GM12878 (cell line): ENCODE measurements around the gene DENND10. TPM values are rescaled to one million over a fixed set of nuclear protein-coding genes. Genes with fewer than 3 reads are reported as not detected.

Experiments
- CUX1 ChIP-seq: IDR thresholded peaks from 2 replicates; pipeline ENCODE4 v1.6.1; 2012; ENCODE audit warnings: improper control_type of control experiment, low read depth, low read length; ENCODE audit not compliant: insufficient replicate concordance
- IKZF2 ChIP-seq, 2 experiments: fragments of 450-650 bp; IDR thresholded peaks; 2 replicates each; pipeline ENCODE4 v1.6.1; 2017; ENCODE audit warnings: mild to moderate bottlenecking in 2 of 2, moderate library complexity in 2 of 2
- IRF3 ChIP-seq: fragments of 450-650 bp; IDR thresholded peaks from 2 replicates; pipeline ENCODE4 v1.6.1; 2014; ENCODE audit warnings: mild to moderate bottlenecking
- MTA3 ChIP-seq: IDR thresholded peaks from 2 replicates; pipeline ENCODE4 v1.6.1; 2012; ENCODE audit warnings: low read length, inconsistent platforms, borderline replicate concordance
- NBN ChIP-seq: fragments of 450-650 bp; IDR thresholded peaks from 2 replicates; pipeline ENCODE4 v1.6.1; 2016
- RFX5 ChIP-seq: IDR thresholded peaks from 2 replicates; pipeline ENCODE4 v1.6.1; 2011; ENCODE audit warnings: low read depth, low read length, improper control_type of control experiment
- SUZ12 ChIP-seq: fragments of 200-600 bp; sonication (generic); IDR thresholded peaks from one replicate; pipeline ENCODE4 v1.6.1; 2018; ENCODE audit warnings: antibody characterized with exemption, mild to moderate bottlenecking; ENCODE audit not compliant: unreplicated experiment
- USF1 ChIP-seq: IDR thresholded peaks from 2 replicates; pipeline ENCODE4 v1.6.1; 2011; ENCODE audit warnings: borderline replicate concordance, low read depth, mild to moderate bottlenecking, moderate library complexity, mixed read lengths, low read length; ENCODE audit not compliant: insufficient read depth; ENCODE audit errors: extremely low read length
- ZNF207 ChIP-seq: fragments of 450-650 bp; IDR thresholded peaks from 2 replicates; pipeline ENCODE4 v1.6.1; 2014; ENCODE audit warnings: antibody characterized with exemption, mild to moderate bottlenecking, borderline replicate concordance
- ZNF622 ChIP-seq: fragments of 450-650 bp; IDR thresholded peaks from 2 replicates; pipeline ENCODE4 v1.6.1; 2017; ENCODE audit warnings: mild to moderate bottlenecking, inconsistent platforms
- polyA plus RNA-seq, 11 experiments: library from polyadenylated mRNA; depleted of rRNA in 4 of 11; unstranded in 6 of 11; stranded (reverse) in 5 of 11; fragments of >200 nt; fragmentation: Nextera tagmentation in 4 of 11; fragmentation: Illumina TruSeq in 1 of 11; extraction: Ambion mirVana in 4 of 11; extraction: Trizol in 1 of 11; gene quantifications; 1 replicate in 1 of 11; 2 replicates in 10 of 11; pipeline versions ENCODE4 v1.2.1 to v1.2.3, GENCODE V29; 2011 to 2016; ENCODE audit warnings: inconsistent platforms in 2 of 11, missing spikeins in 2 of 11, low read depth in 1 of 11
- total RNA-seq, 4 experiments: library from RNA; depleted of rRNA in 3 of 4; stranded (reverse); fragments of >200 nt in 3 of 4; fragmentation: Illumina TruSeq in 1 of 4; extraction: Trizol in 1 of 4; gene quantifications; 2 replicates each; pipeline versions ENCODE4 v1.2.1 to v1.2.3, GENCODE V29; 2013 to 2021
- TF ChIP-seq, protein P1 (sequence below): fragments of 450-650 bp; IDR thresholded peaks from 2 replicates; pipeline ENCODE4 v1.6.1; 2016; ENCODE audit warnings: mild to moderate bottlenecking
- TF ChIP-seq, protein P2 (sequence below): fragments of 450-650 bp; formaldehyde crosslinking; IDR thresholded peaks from 2 replicates; pipeline ENCODE4 v1.5.0; 2022; ENCODE audit warnings: mild to moderate bottlenecking, missing genetic modification characterization

Gene DENND10
- total and polyA plus RNA-seq, 10 of the 15 experiments (the other 5 are each of a cell fraction or from before 2014, with no cell fraction given), result 21.5 to 39.8 (median 26.2) TPM

DNA sequence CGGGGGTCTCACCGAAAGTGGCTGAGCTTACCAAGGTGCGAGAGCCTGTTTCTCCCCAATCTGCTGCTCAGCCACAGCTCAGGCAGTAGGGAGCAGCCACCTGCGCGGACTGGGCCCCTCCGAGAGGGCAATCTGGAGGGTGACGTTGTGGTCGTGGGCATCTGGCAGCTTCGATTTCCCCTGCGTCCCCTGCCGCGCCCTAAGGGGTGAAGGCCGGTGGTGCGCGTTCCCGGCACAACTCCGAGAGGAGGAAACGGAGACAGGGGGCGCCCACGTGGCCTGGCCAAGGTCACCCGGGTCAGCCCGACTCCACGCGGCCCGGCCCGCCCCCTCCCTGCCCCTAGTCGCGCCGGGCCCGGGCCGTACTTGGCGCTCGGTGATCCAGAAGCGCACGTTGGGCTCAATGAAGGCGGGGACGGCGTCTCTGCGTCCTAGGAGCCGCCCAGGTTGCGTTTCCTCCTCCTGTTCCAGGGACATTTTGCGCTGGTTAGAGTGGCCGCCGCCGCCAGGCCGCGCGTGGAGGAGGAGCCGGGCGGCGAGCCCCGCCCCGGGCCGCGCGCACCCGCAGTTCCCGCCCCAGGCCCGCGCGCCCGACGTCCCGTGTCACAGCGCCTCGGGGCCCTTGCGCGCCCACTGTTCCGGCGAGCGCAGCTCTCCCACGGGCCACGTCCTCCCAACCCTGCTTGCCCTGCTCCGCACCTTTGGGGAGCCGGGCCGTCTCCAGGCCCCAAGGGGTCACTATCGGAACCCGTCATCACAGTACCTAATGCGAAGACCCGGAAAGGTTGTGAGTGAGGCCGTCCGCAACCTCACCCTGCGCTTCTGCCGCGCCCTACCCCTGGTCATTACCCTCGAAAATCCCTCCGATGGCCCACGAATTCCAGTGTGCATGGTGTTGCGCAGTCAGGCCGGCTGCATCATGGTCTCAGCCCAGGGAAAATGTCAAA, 61.5 kb downstream of the DENND10 start, which contains the start of gene SFXN4 (continued):
- TF ChIP-seq CUX1 (no peak), ZNF622 (no peak), USF1 (peak; percentile 80), SUZ12 (no peak), IKZF2 (IDR thresholded peaks at IDR 0.05) (no peak), NBN (0 out of 2 replicates have a peak, but pooled peaks have one; percentile 54), MTA3 (no peak), IRF3 (no peak), RFX5 (no peak), ZNF207 (no peak)
- TF ChIP-seq, protein P1, sequence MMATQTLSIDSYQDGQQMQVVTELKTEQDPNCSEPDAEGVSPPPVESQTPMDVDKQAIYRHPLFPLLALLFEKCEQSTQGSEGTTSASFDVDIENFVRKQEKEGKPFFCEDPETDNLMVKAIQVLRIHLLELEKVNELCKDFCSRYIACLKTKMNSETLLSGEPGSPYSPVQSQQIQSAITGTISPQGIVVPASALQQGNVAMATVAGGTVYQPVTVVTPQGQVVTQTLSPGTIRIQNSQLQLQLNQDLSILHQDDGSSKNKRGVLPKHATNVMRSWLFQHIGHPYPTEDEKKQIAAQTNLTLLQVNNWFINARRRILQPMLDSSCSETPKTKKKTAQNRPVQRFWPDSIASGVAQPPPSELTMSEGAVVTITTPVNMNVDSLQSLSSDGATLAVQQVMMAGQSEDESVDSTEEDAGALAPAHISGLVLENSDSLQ, result no peak
- TF ChIP-seq, protein P2, sequence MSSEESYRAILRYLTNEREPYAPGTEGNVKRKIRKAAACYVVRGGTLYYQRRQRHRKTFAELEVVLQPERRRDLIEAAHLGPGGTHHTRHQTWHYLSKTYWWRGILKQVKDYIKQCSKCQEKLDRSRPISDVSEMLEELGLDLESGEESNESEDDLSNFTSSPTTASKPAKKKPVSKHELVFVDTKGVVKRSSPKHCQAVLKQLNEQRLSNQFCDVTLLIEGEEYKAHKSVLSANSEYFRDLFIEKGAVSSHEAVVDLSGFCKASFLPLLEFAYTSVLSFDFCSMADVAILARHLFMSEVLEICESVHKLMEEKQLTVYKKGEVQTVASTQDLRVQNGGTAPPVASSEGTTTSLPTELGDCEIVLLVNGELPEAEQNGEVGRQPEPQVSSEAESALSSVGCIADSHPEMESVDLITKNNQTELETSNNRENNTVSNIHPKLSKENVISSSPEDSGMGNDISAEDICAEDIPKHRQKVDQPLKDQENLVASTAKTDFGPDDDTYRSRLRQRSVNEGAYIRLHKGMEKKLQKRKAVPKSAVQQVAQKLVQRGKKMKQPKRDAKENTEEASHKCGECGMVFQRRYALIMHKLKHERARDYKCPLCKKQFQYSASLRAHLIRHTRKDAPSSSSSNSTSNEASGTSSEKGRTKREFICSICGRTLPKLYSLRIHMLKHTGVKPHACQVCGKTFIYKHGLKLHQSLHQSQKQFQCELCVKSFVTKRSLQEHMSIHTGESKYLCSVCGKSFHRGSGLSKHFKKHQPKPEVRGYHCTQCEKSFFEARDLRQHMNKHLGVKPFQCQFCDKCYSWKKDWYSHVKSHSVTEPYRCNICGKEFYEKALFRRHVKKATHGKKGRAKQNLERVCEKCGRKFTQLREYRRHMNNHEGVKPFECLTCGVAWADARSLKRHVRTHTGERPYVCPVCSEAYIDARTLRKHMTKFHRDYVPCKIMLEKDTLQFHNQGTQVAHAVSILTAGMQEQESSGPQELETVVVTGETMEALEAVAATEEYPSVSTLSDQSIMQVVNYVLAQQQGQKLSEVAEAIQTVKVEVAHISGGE, result no peak
